ENCODE data around the gene STRAP. TPM values are rescaled to one million over a fixed set of nuclear protein-coding genes. Genes with fewer than 3 reads are reported as not detected.

Gene STRAP, protein sequence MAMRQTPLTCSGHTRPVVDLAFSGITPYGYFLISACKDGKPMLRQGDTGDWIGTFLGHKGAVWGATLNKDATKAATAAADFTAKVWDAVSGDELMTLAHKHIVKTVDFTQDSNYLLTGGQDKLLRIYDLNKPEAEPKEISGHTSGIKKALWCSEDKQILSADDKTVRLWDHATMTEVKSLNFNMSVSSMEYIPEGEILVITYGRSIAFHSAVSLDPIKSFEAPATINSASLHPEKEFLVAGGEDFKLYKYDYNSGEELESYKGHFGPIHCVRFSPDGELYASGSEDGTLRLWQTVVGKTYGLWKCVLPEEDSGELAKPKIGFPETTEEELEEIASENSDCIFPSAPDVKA
- 135 TPM for total RNA-seq
- long read RNA-seq, transcript STRAP-206 (9 exons, 1,698 nt), result minor isoform, 17 of 181 reads
- long read RNA-seq, transcript STRAP-202 (10 exons, 1,866 nt), result major isoform, 161 of 181 reads
- long read RNA-seq, partial matches to known transcripts, result 0 of 181 reads
- long read RNA-seq, other reads (novel, unspliced or antisense), result 3 of 181 reads

DNA sequence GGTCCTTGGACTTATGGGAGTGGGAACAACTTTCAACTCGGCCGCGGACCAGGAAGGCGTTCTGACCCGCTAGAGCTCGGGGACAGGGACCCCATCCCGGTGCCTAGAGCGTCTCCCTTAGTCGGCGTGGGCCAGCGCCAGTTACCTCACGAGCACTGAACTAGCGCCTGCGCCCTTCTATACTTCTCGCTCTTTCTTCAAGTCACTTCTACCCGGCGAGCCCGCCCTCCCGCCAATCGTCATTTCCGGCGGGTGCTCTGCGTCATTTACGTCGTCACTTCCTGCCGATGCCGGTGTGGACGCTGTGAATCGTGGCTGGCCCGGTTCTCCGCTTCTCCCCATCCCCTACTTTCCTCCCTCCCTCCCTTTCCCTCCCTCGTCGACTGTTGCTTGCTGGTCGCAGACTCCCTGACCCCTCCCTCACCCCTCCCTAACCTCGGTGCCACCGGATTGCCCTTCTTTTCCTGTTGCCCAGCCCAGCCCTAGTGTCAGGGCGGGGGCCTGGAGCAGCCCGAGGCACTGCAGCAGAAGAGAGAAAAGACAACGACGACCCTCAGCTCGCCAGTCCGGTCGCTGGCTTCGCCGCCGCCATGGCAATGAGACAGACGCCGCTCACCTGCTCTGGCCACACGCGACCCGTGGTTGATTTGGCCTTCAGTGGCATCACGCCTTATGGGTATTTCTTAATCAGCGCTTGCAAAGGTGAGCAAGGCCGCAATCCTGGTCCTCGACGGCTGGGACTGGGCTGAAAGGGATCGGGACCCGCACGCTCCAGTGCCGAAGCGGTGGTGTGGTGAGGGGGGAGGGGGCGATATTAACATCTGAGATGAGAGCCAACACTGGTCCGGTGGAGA lies at the start of gene STRAP:
Gene STRAP, plus strand, starts transcription at position 270 of the 854 bp plus-strand sequence. Its CDS starts 321 bp downstream, at position 591.
- intact Hi-C loops (cut with DNase I), result no loop called here
- ATAC-seq (peak; percentile 98), DNase-seq (ENCODE audit: missing footprints) (peak; percentile 98)

DNA sequence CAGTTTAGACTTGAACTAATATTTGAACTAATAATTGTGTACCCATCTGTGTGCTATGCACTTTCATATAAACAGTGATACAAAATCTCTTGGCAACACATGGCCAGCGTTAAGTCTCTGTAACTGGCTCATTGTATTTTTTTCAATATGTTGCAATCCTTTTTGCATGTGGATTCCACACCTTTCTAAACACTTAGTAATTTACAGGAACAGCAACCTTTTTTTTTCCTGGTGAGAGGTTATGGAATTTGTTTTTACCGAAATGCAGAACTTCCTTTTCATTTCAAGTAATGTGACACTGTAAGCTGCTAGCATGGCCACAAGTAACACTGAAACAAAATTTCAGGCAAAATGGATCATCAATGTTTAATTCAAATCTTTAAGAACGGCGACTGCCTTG lies 47.6 kb upstream of the STRAP start:
- intact Hi-C loops (cut with DNase I), result no loop called here
- ATAC-seq (no peak), DNase-seq (ENCODE audit: missing footprints) (no peak)

DNA sequence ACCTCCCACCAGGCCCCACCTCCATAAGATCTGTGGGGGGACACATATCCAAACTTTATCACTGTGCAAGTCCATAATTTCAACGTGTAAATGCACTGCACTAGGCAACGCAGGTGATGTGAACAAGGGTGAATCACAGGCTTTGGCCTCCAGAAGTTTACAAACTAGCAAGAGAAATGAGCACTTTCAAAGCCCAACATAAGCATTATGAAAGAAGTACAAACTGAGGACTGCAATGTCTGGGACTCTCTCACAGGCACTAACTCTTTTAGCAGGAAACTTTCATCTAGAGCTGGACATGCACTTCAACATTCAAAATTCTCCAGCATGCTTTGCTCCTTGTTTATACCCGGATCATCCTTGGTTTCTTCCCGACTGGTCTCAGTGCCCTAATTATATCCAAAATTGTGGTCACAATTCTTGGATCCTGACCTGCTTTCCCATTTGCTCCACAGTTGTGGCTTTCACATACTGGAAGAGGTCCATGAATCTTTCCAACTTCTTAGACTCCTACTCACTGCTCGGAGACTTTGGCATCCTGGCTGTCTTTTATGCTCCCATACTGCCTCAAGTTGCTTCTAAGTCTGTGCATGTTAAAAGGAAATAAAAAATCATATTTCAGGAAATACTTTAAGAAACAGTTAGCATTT lies 44.9 kb upstream of the STRAP start:
- DNase-seq (ENCODE audit: missing footprints) (no peak), ATAC-seq (peak; percentile 80)
- intact Hi-C loops (cut with DNase I), result no loop called here

DNA sequence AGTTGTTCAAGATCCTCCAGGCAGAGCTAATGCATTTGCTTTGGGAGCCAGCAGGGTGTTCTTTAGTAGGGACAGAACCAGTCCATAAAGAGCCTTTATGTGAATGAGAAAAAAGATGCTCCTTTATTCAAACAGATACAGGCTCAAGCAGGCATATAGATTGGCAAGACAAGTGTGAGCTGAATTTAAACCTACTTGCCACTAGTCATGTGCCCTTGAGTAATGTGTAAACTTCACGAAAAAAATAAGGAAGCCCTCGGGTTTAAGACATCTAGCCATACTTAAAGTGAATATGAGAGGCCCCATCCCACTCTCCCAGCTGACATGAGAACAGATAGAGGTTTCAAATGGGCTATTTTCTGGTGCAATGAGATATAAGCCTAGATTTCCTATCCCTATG lies 43.1 kb upstream of the STRAP start:
- DNase-seq (ENCODE audit: missing footprints) (no peak), ATAC-seq (no peak)
- intact Hi-C loops (cut with DNase I), result no loop called here

DNA sequence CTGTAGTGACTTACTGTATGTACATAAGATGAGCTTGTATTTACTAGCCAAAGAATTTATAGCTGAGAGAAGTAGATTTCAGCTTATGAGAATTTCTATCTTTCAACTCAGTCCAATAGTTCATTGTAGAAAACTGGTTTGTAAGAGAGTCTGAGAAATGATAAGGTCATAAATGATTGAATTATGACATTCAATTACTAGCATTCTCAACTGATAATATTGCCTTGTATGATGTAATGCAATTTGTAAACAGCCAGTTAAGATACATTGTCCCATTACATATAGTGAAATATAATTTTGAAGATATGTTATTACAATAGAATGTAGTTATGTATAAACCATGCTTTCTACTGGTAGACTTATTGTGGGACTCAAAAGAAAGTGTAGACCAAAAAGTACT lies 42.5 kb upstream of the STRAP start:
- intact Hi-C loops (cut with DNase I), result no loop called here
- DNase-seq (ENCODE audit: missing footprints) (no peak), ATAC-seq (no peak)

DNA sequence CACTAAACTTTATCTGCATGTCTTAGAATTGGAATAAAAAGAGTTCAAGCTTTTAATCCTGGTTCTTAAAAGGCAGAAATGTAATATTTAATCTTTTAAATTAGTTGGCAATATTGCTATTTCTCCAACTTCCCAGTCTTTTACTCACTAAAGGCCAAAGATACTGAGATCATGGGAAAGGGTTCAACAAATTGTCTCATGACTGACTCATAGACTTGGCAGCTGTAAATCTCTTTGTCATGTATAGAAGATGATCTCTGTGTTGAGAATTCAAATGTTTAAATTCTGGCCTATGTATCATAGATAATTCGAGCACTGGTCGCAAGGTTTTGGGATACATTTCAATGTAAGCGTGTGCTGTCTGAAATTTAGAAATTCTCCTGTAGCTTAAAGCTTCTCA lies 40.1 kb upstream of the STRAP start:
- ATAC-seq, result no peak
- intact Hi-C loops (cut with DNase I), result no loop called here
- DNase-seq (ENCODE audit: missing footprints), result no peak

DNA sequence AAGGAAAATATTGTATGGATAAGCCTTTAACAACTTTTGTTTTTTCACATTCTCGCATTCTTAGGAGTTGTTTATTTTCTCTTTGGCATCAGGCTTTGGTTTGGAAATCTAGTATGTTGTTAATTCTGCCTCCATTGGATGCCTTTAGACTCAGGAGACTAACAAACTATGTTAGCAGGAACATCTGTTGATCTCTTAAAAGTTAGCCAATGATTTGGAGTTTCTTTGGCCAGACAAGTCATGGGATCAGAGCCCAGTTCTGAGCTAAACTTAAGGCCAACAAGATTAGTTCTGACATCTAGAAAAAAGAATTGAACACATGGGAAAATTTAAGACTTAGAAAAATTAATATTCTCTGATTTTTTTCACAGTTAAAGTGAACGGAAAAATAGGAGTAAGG lies 35.3 kb upstream of the STRAP start:
- intact Hi-C loops (cut with DNase I), result no loop called here
- DNase-seq (ENCODE audit: missing footprints), result no peak
- peak; percentile 84 for ATAC-seq

DNA sequence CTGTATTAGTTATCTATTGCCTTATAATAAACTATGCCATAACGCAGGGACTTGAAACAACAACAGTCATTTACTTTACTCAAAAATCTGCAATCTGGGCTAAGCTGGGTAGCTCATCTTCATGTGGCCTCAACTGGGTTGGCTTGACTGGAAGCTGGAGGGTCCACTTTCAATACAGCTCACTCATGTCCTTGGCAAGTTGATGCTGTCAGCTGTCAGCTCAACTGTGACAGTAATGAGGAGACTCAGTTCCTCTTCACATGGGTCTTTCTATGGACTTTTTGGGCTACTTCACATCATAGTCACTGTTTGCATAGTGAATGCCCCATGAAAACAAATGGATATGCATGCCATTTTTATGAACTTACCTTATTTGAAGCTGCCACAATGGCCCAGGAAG lies 33.6 kb upstream of the STRAP start:
- intact Hi-C loops (cut with DNase I), result no loop called here
- ATAC-seq, result no peak
- no peak for DNase-seq (ENCODE audit: missing footprints)

DNA sequence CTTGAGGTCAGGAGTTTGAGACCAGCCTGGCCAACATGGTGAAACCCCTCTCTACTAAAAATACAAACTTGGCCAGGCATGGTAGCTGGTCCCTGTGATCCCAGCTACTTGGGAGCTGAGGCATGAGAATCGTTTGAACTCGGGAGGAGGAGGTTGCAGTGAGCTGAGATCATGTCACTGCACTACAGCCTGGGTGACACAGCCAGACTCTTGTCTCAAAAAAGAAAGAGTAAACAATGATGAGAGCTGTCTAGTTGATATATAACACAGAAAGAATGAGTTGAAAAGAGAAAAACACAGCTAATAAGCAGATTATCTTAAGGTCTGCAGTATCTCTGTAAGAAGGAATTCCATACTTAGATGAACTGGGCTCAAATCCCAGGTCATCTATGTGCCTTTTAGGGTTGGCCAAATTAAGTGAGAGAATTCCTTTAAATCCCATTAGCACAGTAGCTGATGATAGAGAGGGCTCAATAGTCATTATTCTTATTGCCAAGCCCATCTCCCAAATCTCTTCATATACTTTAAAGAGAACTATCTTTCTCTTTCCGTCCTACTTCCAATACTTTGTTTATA lies 31.1 kb upstream of the STRAP start:
- intact Hi-C loops (cut with DNase I), result loop anchor here (5.0 kb wide), 1 partner anchor 64 kb away; the partner anchor contains the start of gene EPS8
- ATAC-seq (no peak), DNase-seq (ENCODE audit: missing footprints) (no peak)

DNA sequence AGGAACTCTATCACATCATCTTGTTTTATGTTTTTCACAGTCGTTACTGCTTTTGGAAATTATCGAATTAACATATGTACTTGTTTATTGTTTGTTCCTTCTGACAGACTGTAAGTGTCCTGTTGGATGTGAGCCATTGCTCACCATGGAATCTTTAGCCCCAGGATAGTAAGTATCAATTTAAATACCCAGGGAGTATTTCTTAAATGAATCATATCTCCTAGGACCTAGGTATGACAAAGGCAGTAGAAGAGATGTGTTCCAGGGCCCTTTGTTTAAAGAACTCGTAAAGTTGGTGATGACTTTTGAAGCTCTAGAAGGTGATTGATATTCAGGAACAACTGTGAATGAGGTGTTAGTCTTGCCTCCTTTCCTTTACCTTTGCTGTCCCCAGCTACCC lies 30.3 kb upstream of the STRAP start:
- intact Hi-C loops (cut with DNase I), result loop anchor here (5.0 kb wide), 1 partner anchor 65 kb away; the partner anchor contains the start of gene EPS8
- DNase-seq (ENCODE audit: missing footprints), result no peak
- no peak for ATAC-seq

DNA sequence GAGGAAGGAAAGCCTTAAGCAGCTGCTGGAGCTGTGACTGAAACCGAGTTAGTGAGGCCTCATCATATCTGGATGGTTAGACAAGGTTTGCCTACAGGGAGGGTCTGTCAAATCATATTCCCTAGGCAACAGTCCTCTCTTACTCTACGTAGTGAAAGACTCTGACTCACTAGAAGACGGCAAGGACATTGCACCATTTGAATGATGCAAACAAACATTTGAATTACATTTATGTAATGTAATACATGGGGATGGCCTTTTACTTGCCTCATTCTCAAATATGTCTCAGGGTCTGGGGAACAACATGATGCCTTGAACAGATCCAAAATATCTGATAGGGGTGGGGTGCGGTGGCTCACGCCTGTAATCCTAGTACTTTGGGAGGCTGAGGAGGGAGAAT lies 29.8 kb upstream of the STRAP start:
- no peak for ATAC-seq
- DNase-seq (ENCODE audit: missing footprints), result no peak
- intact Hi-C loops (cut with DNase I), result loop anchor here (5.0 kb wide), 1 partner anchor 65 kb away; the partner anchor contains the start of gene EPS8

DNA sequence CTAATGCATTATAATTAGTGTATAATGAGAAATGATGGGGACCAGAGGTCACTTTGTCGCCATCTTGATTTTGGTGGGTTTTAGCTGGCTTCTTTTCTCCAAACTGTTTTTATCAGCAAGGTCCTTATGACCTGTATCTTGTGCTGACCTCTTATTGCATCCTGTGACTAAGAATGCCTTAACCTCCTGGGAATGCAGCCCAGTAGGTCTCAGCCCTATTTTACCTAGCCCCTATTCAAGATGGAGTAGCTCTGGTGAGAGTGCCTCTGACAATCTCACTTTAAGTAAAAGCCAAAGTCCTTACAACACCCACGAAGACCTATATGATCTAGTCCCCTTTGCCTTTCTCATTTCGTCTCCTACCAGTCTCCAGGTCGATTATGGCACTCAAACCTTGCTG lies 28.3 kb upstream of the STRAP start:
- DNase-seq (ENCODE audit: missing footprints), result no peak
- no peak for ATAC-seq
- intact Hi-C loops (cut with DNase I), result loop anchor here (5.0 kb wide), 1 partner anchor 67 kb away; the partner anchor contains the start of gene EPS8

DNA sequence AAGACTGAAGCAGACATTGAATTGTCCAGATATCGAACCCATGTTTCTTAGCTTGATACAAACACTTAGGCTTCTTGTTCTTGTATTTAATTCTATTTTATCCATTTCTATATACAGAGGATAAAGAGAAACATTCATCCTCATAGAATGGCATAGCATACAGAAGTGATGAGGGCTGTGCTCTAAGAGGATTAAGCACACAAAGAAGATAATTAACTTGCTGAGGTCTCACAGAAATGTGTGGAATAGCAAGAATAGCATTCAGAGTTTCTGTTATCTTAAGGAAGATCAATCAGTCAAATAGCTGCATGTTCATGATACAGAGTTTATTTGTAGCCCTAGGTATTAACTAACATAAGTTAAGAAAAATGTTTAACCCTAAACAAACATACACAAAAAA lies 27.3 kb upstream of the STRAP start:
- ATAC-seq (no peak), DNase-seq (ENCODE audit: missing footprints) (no peak)
- intact Hi-C loops (cut with DNase I), result loop anchor here (5.0 kb wide), 3 partner anchors 68 to 578 kb away; partner anchors contain the start of gene EPS8

DNA sequence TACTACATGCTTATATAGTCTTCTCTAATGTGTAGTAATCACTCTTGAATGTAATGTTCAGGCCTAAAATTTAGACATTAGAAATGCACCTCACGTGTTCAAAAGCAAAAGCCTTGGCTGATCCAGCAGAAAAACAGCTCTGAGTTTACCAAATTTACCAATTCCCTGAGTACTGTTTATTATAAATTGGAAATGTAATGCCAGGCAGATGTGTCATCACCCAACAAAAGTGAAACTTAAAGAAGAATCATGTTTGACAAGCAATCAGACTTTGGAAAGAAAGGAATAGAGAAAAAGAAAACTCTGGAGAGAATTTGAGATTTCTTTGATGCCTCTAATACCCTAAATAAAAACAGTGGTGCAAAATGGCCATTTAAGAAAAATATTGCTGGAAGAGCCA lies 26.5 kb upstream of the STRAP start:
- no peak for DNase-seq (ENCODE audit: missing footprints)
- intact Hi-C loops (cut with DNase I), result loop anchor here (1.0 to 5.0 kb wide), 3 partner anchors 265 to 578 kb away; no protein-coding TSS in a partner anchor
- ATAC-seq, result no peak

DNA sequence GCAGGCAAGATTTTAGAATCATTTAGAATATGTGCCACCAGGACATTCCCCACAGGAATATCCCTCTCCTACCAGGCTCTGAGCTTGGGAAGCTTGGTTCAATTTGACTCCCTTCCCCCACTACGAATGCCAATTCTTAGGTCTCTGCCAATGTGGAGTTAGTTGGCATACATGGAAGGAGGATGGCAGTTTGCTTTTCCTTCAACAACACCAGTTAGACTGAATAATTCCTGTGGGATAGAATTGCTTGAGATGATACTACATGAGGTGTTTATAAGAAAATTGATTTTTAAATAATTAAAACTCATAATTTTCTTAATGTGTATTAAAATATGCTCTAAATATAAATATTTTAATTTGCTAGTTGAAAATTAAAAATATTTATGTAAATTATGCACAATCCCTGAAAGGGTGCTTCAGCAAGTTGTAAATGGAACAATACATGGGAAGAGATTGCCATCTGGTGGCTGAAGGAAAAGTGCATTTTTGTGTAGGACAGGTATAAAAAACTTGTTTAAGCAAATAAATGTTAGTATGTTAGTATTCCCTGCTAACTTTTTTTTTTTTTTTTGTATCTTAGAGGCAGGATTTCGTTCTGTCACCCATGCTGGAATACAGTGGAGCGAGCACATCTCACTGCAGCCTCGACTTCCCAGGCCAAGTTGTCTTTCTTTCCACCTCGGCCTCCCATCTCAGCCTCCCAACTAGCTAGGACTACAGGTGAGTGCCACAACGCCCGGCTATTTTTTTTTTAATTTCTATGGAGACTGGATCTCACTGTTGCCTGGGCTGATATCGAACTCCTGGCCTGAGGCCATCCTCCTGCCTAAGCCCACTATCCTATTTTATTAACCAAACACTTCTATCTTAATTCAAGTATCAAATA lies 25.8 kb upstream of the STRAP start:
- intact Hi-C loops (cut with DNase I), result loop anchor here (1.0 to 5.0 kb wide), 3 partner anchors 266 to 579 kb away; no protein-coding TSS in a partner anchor
- no peak for DNase-seq (ENCODE audit: missing footprints)
- no peak for ATAC-seq

DNA sequence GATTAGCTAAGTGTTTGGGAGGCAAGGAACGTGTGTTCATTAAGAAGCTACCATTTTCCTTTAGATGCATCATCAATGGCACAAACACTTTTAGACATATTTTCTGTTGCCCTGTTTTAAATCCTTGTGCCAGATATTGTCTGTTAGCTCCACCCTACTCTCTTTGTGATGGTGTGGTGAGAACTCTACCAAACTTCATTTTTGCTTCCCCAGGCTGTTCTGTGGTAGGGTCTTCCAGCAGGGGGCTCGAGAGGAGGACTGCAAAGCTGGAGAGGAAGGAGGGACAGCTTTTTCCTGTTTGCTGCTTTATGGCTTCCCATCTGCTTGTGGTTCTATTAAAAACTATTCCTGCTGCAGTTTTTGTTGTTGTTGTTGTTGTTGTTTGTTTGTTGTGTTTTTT lies 23.8 kb upstream of the STRAP start:
- intact Hi-C loops (cut with DNase I), result loop anchor here (5.0 kb wide), 2 partner anchors 326 to 581 kb away; no protein-coding TSS in a partner anchor
- no peak for ATAC-seq

DNA sequence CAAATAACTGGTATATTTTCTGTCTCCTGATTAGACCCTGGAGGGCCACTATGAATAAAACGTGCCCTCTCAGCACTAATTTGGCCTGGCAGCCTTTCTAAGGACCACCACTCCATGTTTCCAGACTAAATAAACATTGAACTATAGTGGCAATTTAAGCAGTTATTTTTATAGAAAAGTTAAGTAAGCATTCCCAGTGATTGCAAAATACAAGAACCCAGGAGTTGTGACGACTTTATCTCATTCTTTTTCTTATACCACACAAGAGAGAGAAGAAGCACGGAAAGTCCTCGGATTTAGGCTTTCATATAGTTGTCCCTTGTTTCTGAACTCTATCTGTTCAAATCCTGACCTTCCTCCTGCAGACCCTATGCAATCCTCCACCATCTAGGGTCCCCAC lies 23.1 kb upstream of the STRAP start:
- ATAC-seq, result no peak
- intact Hi-C loops (cut with DNase I), result loop anchor here (5.0 kb wide), 2 partner anchors 327 to 582 kb away; no protein-coding TSS in a partner anchor
- DNase-seq (ENCODE audit: missing footprints), result no peak

More for the DNA sequence above, 23.8 kb upstream of the STRAP start:
- DNase-seq (ENCODE audit: missing footprints), result no peak
